Measurements from ENCODE around the gene PDE1C. TPM values are rescaled to one million over a fixed set of nuclear protein-coding genes. Genes with fewer than 3 reads are reported as not detected.

The PDE1C gene
- total RNA-seq, 1 experiment from 2014 or later, result 14.1 TPM

GRCh38 chr7:32068411-32069101 lies 1.7 kb downstream of the PDE1C start:
- H3K27me3 ChIP-seq (ENCODE audit: low read length), result no peaks in the 10 kb centered on the region
- ATAC-seq (peak; percentile 22; the same call in 1 of the 2 replicates), DNase-seq (no peak)
- intact Hi-C loops (cut with micrococcal nuclease), result no loop called here
- POLR2A ChIA-PET (ENCODE audit: unreplicated experiment), result interaction anchor here (0.6 to 0.7 kb wide), 2 partner anchors 81 to 130 kb away, joined by 4 read pairs; no protein-coding TSS in a partner anchor
- 0 out of 2 replicates have a peak, but pooled peaks cover 4% of the 10 kb centered on the region for H3K9me2 ChIP-seq (replicated peaks; ENCODE audit: low read length)
- no TSS peak for BruUV-seq (replicated peaks)
- H3K27ac ChIP-seq (ENCODE audit: low read length), result no peak overlapping the region
- no peak overlapping the region for H3K4me3 ChIP-seq (ENCODE audit: low read length)
- H3K4me1 ChIP-seq (ENCODE audit: insufficient read depth, low read length), result no peaks in the 10 kb centered on the region
- H3K9me3 ChIP-seq (ENCODE audit: low read length), result no peaks in the 10 kb centered on the region
- H3K9ac ChIP-seq (ENCODE audit: low read length), result no peak overlapping the region
- no peaks in the 10 kb centered on the region for H3K36me3 ChIP-seq (ENCODE audit: low read depth, low read length)
- no peaks in the 10 kb centered on the region for H4K20me1 ChIP-seq (ENCODE audit: low read length)
- H2AFZ ChIP-seq (ENCODE audit: low read length), result peak overlapping the region; percentile 14; the same call in 1 of the 2 replicates
- TF ChIP-seq EZH2phosphoT487 (IDR thresholded peaks at IDR 0.05; ENCODE audit: borderline replicate concordance, low read length) (no peak), CTCF (conservative IDR thresholded peaks at IDR 0.05; ENCODE audit: low read depth, low read length) (no peak), EZH2 (IDR thresholded peaks at IDR 0.05; ENCODE audit: low read length, unreplicated experiment) (no peak)
- H3K79me2 ChIP-seq (ENCODE audit: low read length), result no peaks in the 10 kb centered on the region
- no peaks in the 10 kb centered on the region for H3F3A ChIP-seq (ENCODE audit: low read length, unreplicated experiment)
- CTCF ChIA-PET, result interaction anchor here (0.7 kb wide), 1 partner anchor 130 kb away, joined by 3 read pairs; no protein-coding TSS in a partner anchor
- no peak overlapping the region for H3K4me2 ChIP-seq (ENCODE audit: low read length)

- H3K79me2 ChIP-seq (ENCODE audit: low read length), result no peaks in the 10 kb centered on the region
- no peaks in the 10 kb centered on the region for H3K36me3 ChIP-seq (ENCODE audit: low read depth, low read length)
- H3K27ac ChIP-seq (ENCODE audit: low read length), result no peak overlapping the region
- H3K4me2 ChIP-seq (ENCODE audit: low read length), result no peak overlapping the region
- H3K27me3 ChIP-seq (ENCODE audit: low read length), result no peaks in the 10 kb centered on the region
- no peak overlapping the region for H3K4me3 ChIP-seq (ENCODE audit: low read length)
- DNase-seq, result no peak
- no peaks in the 10 kb centered on the region for H4K20me1 ChIP-seq (ENCODE audit: low read length)
- intact Hi-C loops (cut with micrococcal nuclease), result no loop called here
- no peaks in the 10 kb centered on the region for H3K4me1 ChIP-seq (ENCODE audit: insufficient read depth, low read length)
- H3K9ac ChIP-seq (ENCODE audit: low read length), result no peak overlapping the region
- no peaks in the 10 kb centered on the region for H3K9me2 ChIP-seq (replicated peaks; ENCODE audit: low read length)
- H2AFZ ChIP-seq (ENCODE audit: low read length), result no peak overlapping the region
- ATAC-seq, result no peak
- CTCF ChIA-PET, result no interaction called here
- POLR2A ChIA-PET (ENCODE audit: unreplicated experiment), result no interaction called here
- no peak for TF ChIP-seq EZH2phosphoT487 (IDR thresholded peaks at IDR 0.05; ENCODE audit: borderline replicate concordance, low read length)
- no peak for TF ChIP-seq CTCF (conservative IDR thresholded peaks at IDR 0.05; ENCODE audit: low read depth, low read length)
- TF ChIP-seq EZH2 (IDR thresholded peaks at IDR 0.05; ENCODE audit: low read length, unreplicated experiment), result no peak
- BruUV-seq (replicated peaks), result no TSS peak
- H3K9me3 ChIP-seq (ENCODE audit: low read length), result no peaks in the 10 kb centered on the region
- H3F3A ChIP-seq (ENCODE audit: low read length, unreplicated experiment), result no peaks in the 10 kb centered on the region
Observed at GRCh38 chr7:32066441-32066840, 3.8 kb downstream of the PDE1C start.

GRCh38 chr7:32063614-32064013 lies 6.6 kb downstream of the PDE1C start:
- H3F3A ChIP-seq (ENCODE audit: low read length, unreplicated experiment), result no peaks in the 10 kb centered on the region
- no TSS peak for BruUV-seq (replicated peaks)
- no peaks in the 10 kb centered on the region for H4K20me1 ChIP-seq (ENCODE audit: low read length)
- H3K79me2 ChIP-seq (ENCODE audit: low read length), result no peaks in the 10 kb centered on the region
- H3K4me2 ChIP-seq (ENCODE audit: low read length), result no peak overlapping the region
- H3K9me3 ChIP-seq (ENCODE audit: low read length), result no peaks in the 10 kb centered on the region
- ATAC-seq (no peak), DNase-seq (no peak)
- no peak overlapping the region for H3K9ac ChIP-seq (ENCODE audit: low read length)
- H3K27ac ChIP-seq (ENCODE audit: low read length), result no peak overlapping the region
- POLR2A ChIA-PET (ENCODE audit: unreplicated experiment), result no interaction called here
- peaks cover 19% of the 10 kb centered on the region for H3K4me1 ChIP-seq (ENCODE audit: insufficient read depth, low read length)
- CTCF ChIA-PET, result no interaction called here
- H2AFZ ChIP-seq (ENCODE audit: low read length), result no peak overlapping the region
- H3K27me3 ChIP-seq (ENCODE audit: low read length), result no peaks in the 10 kb centered on the region
- TF ChIP-seq EZH2 (IDR thresholded peaks at IDR 0.05; ENCODE audit: low read length, unreplicated experiment) (no peak), EZH2phosphoT487 (IDR thresholded peaks at IDR 0.05; ENCODE audit: borderline replicate concordance, low read length) (no peak), CTCF (conservative IDR thresholded peaks at IDR 0.05; ENCODE audit: low read depth, low read length) (no peak)
- no peaks in the 10 kb centered on the region for H3K36me3 ChIP-seq (ENCODE audit: low read depth, low read length)
- no peak overlapping the region for H3K4me3 ChIP-seq (ENCODE audit: low read length)
- H3K9me2 ChIP-seq (replicated peaks; ENCODE audit: low read length), result no peaks in the 10 kb centered on the region
- intact Hi-C loops (cut with micrococcal nuclease), result no loop called here
